H1 (cell line): ENCODE measurements around the gene UXT. TPM values are rescaled to one million over a fixed set of nuclear protein-coding genes. Genes with fewer than 3 reads are reported as not detected.

ENCODE experiments used
- CTCF ChIA-PET: fragments of 300-600 bp; sonication (Branson Sonifier 250); formaldehyde crosslinking; loops from one replicate; lab custom pipeline; 2021; ENCODE audit not compliant: partially characterized antibody; lab: Charles Lee
- POLR2A ChIA-PET: fragments of 300-600 bp; sonication (Branson Sonifier 250); formaldehyde crosslinking; loops from one replicate; lab custom pipeline; 2021; ENCODE audit warnings: inconsistent platforms; ENCODE audit not compliant: partially characterized antibody; lab: Charles Lee
- DNase-seq, 2 experiments: peaks; one replicate each; pipeline versions ENCODE4 v3.0.0 to v3.0.0-alpha.2; 2010 to 2022; ENCODE audit warnings: low spot score in 2 of 2, low read depth in 1 of 2, mixed read lengths in 1 of 2
- FAIRE-seq: peaks from 2 replicates; lab custom pipeline; 2011; peaks lifted over from hg19 to GRCh38; lab: Jason Lieb, UNC
- H2AFZ ChIP-seq: 2 replicates; pipeline ENCODE4 v1.8.1; 2012; ENCODE audit warnings: low read length, inconsistent platforms
- H2AK5ac ChIP-seq: 2 replicates; pipeline ENCODE4 v1.6.1; 2013; ENCODE audit warnings: low read depth, low read length
- H2BK120ac ChIP-seq: replicated peaks from 2 replicates; pipeline ENCODE3; 2013; ENCODE audit warnings: low read depth, low read length, inconsistent platforms
- H2BK12ac ChIP-seq: 2 replicates; pipeline ENCODE4 v1.6.1; 2013; ENCODE audit warnings: low read depth, low read length
- H2BK15ac ChIP-seq: 2 replicates; pipeline ENCODE4 v1.6.1; 2013; ENCODE audit warnings: low read length
- H2BK20ac ChIP-seq: 2 replicates; pipeline ENCODE4 v1.6.1; 2013; ENCODE audit warnings: low read length
- H2BK5ac ChIP-seq: 2 replicates; pipeline ENCODE4 v1.6.1; 2013; ENCODE audit warnings: low read depth, low read length
- H3K14ac ChIP-seq: 2 replicates; pipeline ENCODE4 v1.6.1; 2013; ENCODE audit warnings: inconsistent platforms; ENCODE audit not compliant: insufficient read length
- H3K18ac ChIP-seq: 2 replicates; pipeline ENCODE4 v1.6.1; 2013; ENCODE audit warnings: low read length; ENCODE audit errors: extremely low read depth
- H3K23ac ChIP-seq: 2 replicates; pipeline ENCODE4 v1.6.1; 2013; ENCODE audit warnings: inconsistent platforms; ENCODE audit not compliant: insufficient read length
- H3K23me2 ChIP-seq: 2 replicates; pipeline ENCODE4 v1.6.1; 2013; ENCODE audit warnings: low read depth, low read length
- H3K27ac ChIP-seq: 2 replicates; pipeline ENCODE4 v1.6.1; 2011; ENCODE audit warnings: low read depth, low read length, inconsistent platforms
- H3K27me3 ChIP-seq, 4 experiments: replicated peaks in 1 of 4; 1 replicate in 1 of 4; 2 replicates in 3 of 4; pipeline versions ENCODE4 v1.6.1 to v1.8.1; 2011 to 2013; ENCODE audit warnings: low read length in 3 of 4, mild to moderate bottlenecking in 3 of 4, inconsistent platforms in 2 of 4, mixed read lengths in 2 of 4, moderate library complexity in 1 of 4; ENCODE audit not compliant: control insufficient read depth in 3 of 4, insufficient read depth in 3 of 4; ENCODE audit errors: extremely low read depth in 1 of 4
- H3K36me3 ChIP-seq, 4 experiments: 2 replicates each; pipeline versions ENCODE4 v1.6.1 to v1.8.1; 2011 to 2013; ENCODE audit warnings: mild to moderate bottlenecking in 4 of 4, low read length in 3 of 4, moderate library complexity in 2 of 4, control low read depth in 1 of 4, inconsistent platforms in 1 of 4; ENCODE audit not compliant: insufficient read depth in 4 of 4, control insufficient read depth in 2 of 4
- H3K4ac ChIP-seq: replicated peaks from 2 replicates; pipeline ENCODE3; 2013; ENCODE audit warnings: low read length, low read depth, mixed read lengths, inconsistent platforms; ENCODE audit not compliant: insufficient read length
- H3K4me1 ChIP-seq, 4 experiments: replicated peaks in 1 of 4; 1 replicate in 1 of 4; 2 replicates in 3 of 4; pipeline versions ENCODE4 v1.6.1 to v1.8.1; 2011 to 2013; ENCODE audit warnings: low read length in 3 of 4, inconsistent platforms in 2 of 4, mixed read lengths in 1 of 4; ENCODE audit not compliant: insufficient read depth in 4 of 4, control insufficient read depth in 3 of 4
- H3K4me2 ChIP-seq, 2 experiments: 2 replicates each; pipeline versions ENCODE4 v1.6.1 to v1.8.1; 2011 to 2013; ENCODE audit warnings: low read depth in 2 of 2, low read length in 2 of 2, control low read depth in 1 of 2, inconsistent platforms in 1 of 2, mild to moderate bottlenecking in 1 of 2; ENCODE audit not compliant: insufficient read depth in 1 of 2
- H3K4me3 ChIP-seq, 4 experiments: fragments of 200-600, 300-600 bp in 1 of 4; sonication (generic), shearing (Covaris generic), sonication (Bioruptor Twin) in 1 of 4; 2 replicates each; pipeline versions ENCODE4 v1.5.1 to v1.8.1; 2011 to 2016; ENCODE audit warnings: low read length in 4 of 4, low read depth in 3 of 4, control low read depth in 2 of 4, inconsistent platforms in 2 of 4, mild to moderate bottlenecking in 2 of 4, mixed read lengths in 1 of 4, moderate library complexity in 1 of 4; ENCODE audit not compliant: insufficient read depth in 2 of 4; ENCODE audit errors: extremely low read depth in 1 of 4
- H3K56ac ChIP-seq: replicated peaks from 2 replicates; pipeline ENCODE3; 2013; ENCODE audit warnings: low read depth, mild to moderate bottlenecking, mixed read lengths, low read length, inconsistent platforms; ENCODE audit not compliant: insufficient read length
- H3K79me1 ChIP-seq: 2 replicates; pipeline ENCODE4 v1.6.1; 2013; ENCODE audit warnings: low read depth, low read length, control low read depth
- H3K79me2 ChIP-seq, 2 experiments: 2 replicates each; pipeline versions ENCODE4 v1.6.1 to v1.8.1; 2012 to 2013; ENCODE audit warnings: low read length in 2 of 2, mild to moderate bottlenecking in 2 of 2, inconsistent platforms in 1 of 2; ENCODE audit not compliant: insufficient read depth in 2 of 2, control insufficient read depth in 1 of 2
- H3K9ac ChIP-seq, 4 experiments: replicated peaks in 1 of 4; 1 replicate in 1 of 4; 2 replicates in 3 of 4; pipeline versions ENCODE4 v1.6.1 to v1.8.1; 2011 to 2013; ENCODE audit warnings: low read depth in 3 of 4, low read length in 3 of 4, control low read depth in 2 of 4, mild to moderate bottlenecking in 2 of 4, moderate library complexity in 2 of 4, inconsistent platforms in 1 of 4; ENCODE audit errors: extremely low read depth in 1 of 4
- H3K9me3 ChIP-seq, 2 experiments: 2 replicates each; pipeline versions ENCODE4 v1.6.1 to v1.8.1; 2012 to 2013; ENCODE audit warnings: mild to moderate bottlenecking in 2 of 2, moderate library complexity in 2 of 2, control low read depth in 1 of 2, inconsistent platforms in 1 of 2, low read depth in 1 of 2, low read length in 1 of 2, mixed read lengths in 1 of 2; ENCODE audit not compliant: insufficient read depth in 2 of 2
- H4K20me1 ChIP-seq, 2 experiments: replicated peaks in 1 of 2; 2 replicates each; pipeline versions ENCODE3 to v1.8.1; 2011 to 2013; ENCODE audit warnings: inconsistent platforms in 2 of 2, low read length in 2 of 2, mild to moderate bottlenecking in 1 of 2; ENCODE audit not compliant: insufficient read depth in 2 of 2, control insufficient read depth in 1 of 2
- H4K5ac ChIP-seq: 2 replicates; pipeline ENCODE4 v1.6.1; 2013; ENCODE audit warnings: low read length, low read depth, mixed read lengths, inconsistent platforms; ENCODE audit not compliant: insufficient read length
- H4K8ac ChIP-seq: 2 replicates; pipeline ENCODE4 v1.8.0; 2013; ENCODE audit warnings: mild to moderate bottlenecking, moderate library complexity, low read length, inconsistent platforms; ENCODE audit not compliant: insufficient read depth; ENCODE audit errors: extremely low read depth
- H4K91ac ChIP-seq: replicated peaks from 2 replicates; pipeline ENCODE3; 2013; ENCODE audit warnings: low read length, mixed read lengths, inconsistent platforms; ENCODE audit not compliant: insufficient read length
- ASH2L ChIP-seq: fragments of 200-600, 300-600 bp; sonication (generic); IDR thresholded peaks from one replicate; pipeline ENCODE4 v1.7.1; 2017; ENCODE audit warnings: low read length
- BACH1 ChIP-seq: IDR thresholded peaks from 2 replicates; pipeline ENCODE4 v1.6.1; 2012; ENCODE audit warnings: low read length, improper control_type of control experiment
- CBX5 ChIP-seq: fragments of 300-800, 300-1000 bp; sonication (generic); IDR thresholded peaks from 2 replicates; pipeline ENCODE4 v1.7.1; 2016; ENCODE audit warnings: antibody characterized with exemption, low read length, low read depth
- CHD1 ChIP-seq: IDR thresholded peaks from 2 replicates; pipeline ENCODE4 v1.6.1; 2012; ENCODE audit warnings: low read depth, low read length, improper control_type of control experiment
- RBBP5 ChIP-seq: IDR thresholded peaks from 2 replicates; pipeline ENCODE4 v1.7.1; 2012; ENCODE audit warnings: low read depth, mild to moderate bottlenecking, inconsistent platforms, low read length, moderate library complexity, borderline replicate concordance
- RFX5 ChIP-seq: IDR thresholded peaks from 2 replicates; pipeline ENCODE4 v1.6.1; 2011; ENCODE audit warnings: low read depth, low read length, improper control_type of control experiment, borderline replicate concordance
- SAP30 ChIP-seq: fragments of 300-600 bp; sonication (generic); IDR thresholded peaks from 2 replicates; pipeline ENCODE4 v1.7.1; 2012; ENCODE audit warnings: low read length, moderate library complexity, mild to moderate bottlenecking, inconsistent platforms; ENCODE audit not compliant: insufficient read depth, insufficient replicate concordance
- SP1 ChIP-seq: IDR thresholded peaks from 2 replicates; pipeline ENCODE4 v1.6.1; 2011; ENCODE audit warnings: low read depth, low read length
- TBP ChIP-seq: IDR thresholded peaks from 2 replicates; pipeline ENCODE4 v1.6.1; 2011; ENCODE audit warnings: low read depth, low read length, improper control_type of control experiment
- WGBS, 2 experiments: shearing (Covaris generic) in 1 of 2; methylation state at CpG; one replicate each; pipeline versions ENCODE4 v1.1.6 to v1.1.7; 2013 to 2015; ENCODE audit warnings: low lambda C conversion rate in 2 of 2, mixed read lengths in 2 of 2, inconsistent platforms in 1 of 2, low coverage in 1 of 2, missing lambda C conversion rate in 1 of 2; ENCODE audit not compliant: insufficient replicate concordance in 2 of 2, insufficient coverage in 1 of 2, insufficient read length in 1 of 2; ENCODE audit errors: extremely low coverage in 1 of 2, missing lambda C conversion rate in 1 of 2; 5-methylcytosine and 5-hydroxymethylcytosine counted together
- polyA plus RNA-seq, 7 experiments: library from polyadenylated mRNA; depleted of rRNA in 3 of 7; stranded (reverse) in 5 of 7; unstranded in 2 of 7; fragments of >200 nt in 5 of 7; fragments of 200-250 nt in 2 of 7; gene quantifications; 1 replicate in 5 of 7; 2 replicates in 1 of 7; 4 replicates in 1 of 7; pipeline versions ENCODE4 v1.2.1 to v1.2.3, GENCODE V29; 2011 to 2013; ENCODE audit warnings: missing spikeins in 2 of 7, mixed read lengths in 2 of 7
- total RNA-seq: library from RNA; stranded (reverse); fragmentation: NEBNext Ultra II Directional; extraction: Animal tissue kit (Norgen Biotek cat#: 25700); gene quantifications from 2 replicates; pipeline ENCODE4 v1.2.1, GENCODE V29; 2021

UXT gene
- total and polyA plus RNA-seq, 2 of the 8 experiments (the other 6 are each of a cell fraction or from before 2014, with no cell fraction given), result 69.4 to 116 TPM

DNA sequence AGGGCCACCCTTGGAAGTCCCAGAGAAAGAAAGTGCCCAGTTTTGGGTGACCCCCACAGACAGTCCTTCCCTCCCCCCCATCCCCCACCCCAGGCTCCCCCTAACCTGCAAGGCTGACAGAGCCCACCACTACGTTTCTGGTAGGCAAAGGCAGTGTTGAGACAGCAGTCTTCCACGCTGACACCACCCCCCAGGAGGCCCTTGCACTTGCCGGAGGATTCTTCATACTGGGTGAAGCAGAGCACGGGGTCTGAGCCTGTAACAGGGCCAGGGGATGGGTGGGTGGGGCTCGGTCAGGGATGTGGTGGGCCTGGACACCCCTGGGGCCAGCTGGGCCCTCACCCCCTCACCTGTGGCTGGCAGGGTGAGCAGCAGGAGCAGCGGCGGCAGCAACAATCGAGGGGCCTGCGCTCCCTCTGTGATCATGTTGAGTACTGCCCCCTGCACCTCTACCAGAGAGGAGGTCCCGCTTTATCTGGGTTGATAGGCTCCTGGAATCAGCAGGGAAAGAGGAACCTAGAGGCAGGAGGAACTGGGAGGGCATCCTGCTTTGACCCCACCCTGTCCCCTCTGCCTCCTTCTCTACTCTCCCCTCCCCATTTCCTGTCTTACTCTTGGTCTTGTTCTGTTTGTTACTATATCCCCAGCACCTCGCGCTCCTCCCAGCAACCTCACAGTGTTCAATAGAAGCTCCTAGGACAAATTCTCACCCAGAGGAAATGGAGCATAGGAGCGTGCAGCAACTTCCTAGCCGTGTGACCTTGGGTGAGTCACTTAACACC lies 29.4 kb downstream of the UXT start, which contains the start of gene CFP:
CFP (minus strand) TSS at position 512 of the 782 bp plus-strand sequence; CDS start at position 426, 86 bp downstream.
- 57% methylated on average over 6 of the region's 14 CpGs; no CpG with 5 or more reads in 1 of the 2 experiments for WGBS, 2 experiments
- no peak for DNase-seq

More for the DNA sequence above, 29.4 kb downstream of the UXT start, which contains the start of gene CFP:
- POLR2A ChIA-PET, result interaction anchor here (0.6 to 1.6 kb wide), 5 partner anchors 15 to 150 kb away, joined by 3 to 5 read pairs (median 3); no protein-coding TSS in a partner anchor
- Histone ChIP-seq H3K23ac (no peak within 1 kb of the TSS), H2BK5ac (no peak within 1 kb of the TSS), H3K4me2 (no peak within 1 kb of the TSS; a peak in 1 of 4 replicates), H3K56ac (no peak within 1 kb of the TSS), H4K20me1 (no peaks in the 10 kb centered on the region), H3K4me3 (no peak within 1 kb of the TSS), H3K23me2 (no peaks in the 10 kb centered on the region), H3K79me1 (no peaks in the 10 kb centered on the region), H2AK5ac (no peak within 1 kb of the TSS), H3K27me3 (no peaks in the 10 kb centered on the region), H4K91ac (no peak within 1 kb of the TSS), H4K8ac (no peak within 1 kb of the TSS)
- FAIRE-seq, result no peak
- CTCF ChIA-PET, result interaction anchor here (0.7 to 2.6 kb wide), 7 partner anchors 8 to 60 kb away, joined by 3 to 14 read pairs (median 8); partner anchors contain the start of gene TIMP1
- no peak for TF ChIP-seq CBX5
- TF ChIP-seq BACH1, result no peak
- no peak for TF ChIP-seq RBBP5
- no peak for TF ChIP-seq SAP30
- TF ChIP-seq TBP, result no peak
- TF ChIP-seq RFX5, result no peak
- no peak for TF ChIP-seq CHD1
- TF ChIP-seq SP1, result no peak
- no peak for TF ChIP-seq ASH2L
- TF ChIP-seq, all 59 proteins: peak for 0
- no peaks in the 10 kb centered on the region for H3K9me3 ChIP-seq
- H3K79me2 ChIP-seq, result no peaks in the 10 kb centered on the region
- H3K14ac ChIP-seq, result no peak within 1 kb of the TSS
- no peak within 1 kb of the TSS for H4K5ac ChIP-seq
- no peak within 1 kb of the TSS for H3K4ac ChIP-seq
- no peak within 1 kb of the TSS for H2BK20ac ChIP-seq
- H2BK12ac ChIP-seq, result no peak within 1 kb of the TSS
- no peaks in the 10 kb centered on the region; a peak in 1 of 8 replicates for H3K36me3 ChIP-seq
- H3K27ac ChIP-seq, result no peak within 1 kb of the TSS
- H3K9ac ChIP-seq, result no peak within 1 kb of the TSS
- no peak within 1 kb of the TSS for H2BK120ac ChIP-seq
- no peak within 1 kb of the TSS for H3K18ac ChIP-seq
- no peak within 1 kb of the TSS for H2AFZ ChIP-seq
- no peak within 1 kb of the TSS for H2BK15ac ChIP-seq
- no peaks in the 10 kb centered on the region; a peak in 2 of 7 replicates for H3K4me1 ChIP-seq
